ENCODE measurements around the gene NRXN2. TPM values are rescaled to one million over a fixed set of nuclear protein-coding genes. Genes with fewer than 3 reads are reported as not detected.

NRXN2 gene
- total RNA-seq = 2.6 and 5.2 TPM in 2 replicates

- TF ChIP-seq, protein P1, sequence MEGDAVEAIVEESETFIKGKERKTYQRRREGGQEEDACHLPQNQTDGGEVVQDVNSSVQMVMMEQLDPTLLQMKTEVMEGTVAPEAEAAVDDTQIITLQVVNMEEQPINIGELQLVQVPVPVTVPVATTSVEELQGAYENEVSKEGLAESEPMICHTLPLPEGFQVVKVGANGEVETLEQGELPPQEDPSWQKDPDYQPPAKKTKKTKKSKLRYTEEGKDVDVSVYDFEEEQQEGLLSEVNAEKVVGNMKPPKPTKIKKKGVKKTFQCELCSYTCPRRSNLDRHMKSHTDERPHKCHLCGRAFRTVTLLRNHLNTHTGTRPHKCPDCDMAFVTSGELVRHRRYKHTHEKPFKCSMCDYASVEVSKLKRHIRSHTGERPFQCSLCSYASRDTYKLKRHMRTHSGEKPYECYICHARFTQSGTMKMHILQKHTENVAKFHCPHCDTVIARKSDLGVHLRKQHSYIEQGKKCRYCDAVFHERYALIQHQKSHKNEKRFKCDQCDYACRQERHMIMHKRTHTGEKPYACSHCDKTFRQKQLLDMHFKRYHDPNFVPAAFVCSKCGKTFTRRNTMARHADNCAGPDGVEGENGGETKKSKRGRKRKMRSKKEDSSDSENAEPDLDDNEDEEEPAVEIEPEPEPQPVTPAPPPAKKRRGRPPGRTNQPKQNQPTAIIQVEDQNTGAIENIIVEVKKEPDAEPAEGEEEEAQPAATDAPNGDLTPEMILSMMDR (IDR thresholded peaks at IDR 0.05; ENCODE audit: insufficient read depth, low read depth, low read length) = peak; percentile 93
- DNase-seq (ENCODE audit: low read depth) = peak; percentile 76
- peak within 1 kb of the TSS; percentile 72 for H3K4me3 ChIP-seq (ENCODE audit: low read depth, low read length)
Measured at GRCh38 chr11:64723117-64723906, at the start of gene NRXN2. TSS of gene NRXN2 (minus strand) at chr11:64723197. CDS start at chr11:64713699, 9,498 bp downstream.

GRCh38 chr11:64772303-64773018 is 49.5 kb upstream of the NRXN2 start:
- DNase-seq (ENCODE audit: low read depth) = no peak
- H3K4me3 ChIP-seq (ENCODE audit: low read depth, low read length) = no peak overlapping the region
- TF ChIP-seq, protein P1 (IDR thresholded peaks at IDR 0.05; ENCODE audit: insufficient read depth, low read depth, low read length) = no peak

GRCh38 chr11:64771861-64772260 is 48.9 kb upstream of the NRXN2 start:
- DNase-seq (ENCODE audit: low read depth) = no peak
- TF ChIP-seq, protein P1 (IDR thresholded peaks at IDR 0.05; ENCODE audit: insufficient read depth, low read depth, low read length) = no peak

DNA sequence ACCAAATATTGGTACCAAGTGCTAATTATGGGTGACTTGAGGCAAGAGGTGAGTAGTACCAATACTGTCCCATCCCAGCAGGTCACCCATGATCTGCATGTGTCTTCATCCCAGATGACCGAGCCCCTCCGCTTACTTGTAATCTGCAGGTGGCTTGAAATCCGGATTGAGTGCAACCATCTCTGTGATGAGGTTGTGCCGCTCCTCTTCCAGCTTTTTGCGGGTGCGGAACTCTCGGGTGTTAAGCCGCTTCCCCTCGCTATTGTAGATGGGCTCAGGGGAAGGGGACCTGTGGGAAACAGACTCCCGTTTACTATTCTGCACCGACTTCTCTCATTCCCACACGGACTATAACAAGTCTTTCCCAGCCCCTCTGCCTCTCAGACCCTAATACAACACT is 47.1 kb upstream of the NRXN2 start:
- no peak overlapping the region for H3K4me3 ChIP-seq (ENCODE audit: low read depth, low read length)
- no peak for DNase-seq (ENCODE audit: low read depth)
- TF ChIP-seq, protein P1 (IDR thresholded peaks at IDR 0.05; ENCODE audit: insufficient read depth, low read depth, low read length) = no peak

More at GRCh38 chr11:64771861-64772260, 48.9 kb upstream of the NRXN2 start:
- H3K4me3 ChIP-seq (ENCODE audit: low read depth, low read length) = no peak overlapping the region

DNA sequence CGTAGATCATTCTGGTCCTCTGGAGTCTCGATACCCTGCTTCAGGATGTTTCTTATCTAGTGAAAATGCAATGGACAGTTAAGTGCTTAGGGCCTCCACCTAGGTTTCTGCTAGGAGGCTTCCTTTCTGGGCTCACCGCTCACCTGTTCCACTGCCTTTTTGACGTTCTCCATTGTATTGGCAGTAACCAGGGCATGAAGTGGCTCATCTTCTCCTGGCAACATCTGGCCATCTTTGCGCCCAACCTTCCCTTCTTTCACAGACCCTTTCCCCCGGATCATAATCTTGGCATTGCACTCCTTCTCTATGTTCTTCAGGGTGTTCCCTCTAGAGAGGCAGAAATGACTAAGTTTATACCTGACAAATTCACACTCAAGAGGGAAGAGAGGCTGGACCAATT is 46.3 kb upstream of the NRXN2 start:
- TF ChIP-seq, protein P1 (IDR thresholded peaks at IDR 0.05; ENCODE audit: insufficient read depth, low read depth, low read length) = no peak
- no peak for DNase-seq (ENCODE audit: low read depth)
- no peak overlapping the region for H3K4me3 ChIP-seq (ENCODE audit: low read depth, low read length)

GRCh38 chr11:64768300-64768694 is 45.3 kb upstream of the NRXN2 start:
- no peak overlapping the region for H3K4me3 ChIP-seq (ENCODE audit: low read depth, low read length)
- no peak for DNase-seq (ENCODE audit: low read depth)

More at GRCh38 chr11:64768300-64768694, 45.3 kb upstream of the NRXN2 start:
- TF ChIP-seq, protein P1 (IDR thresholded peaks at IDR 0.05; ENCODE audit: insufficient read depth, low read depth, low read length) = no peak
